ENCODE results near the gene FGF22. TPM values are rescaled to one million over a fixed set of nuclear protein-coding genes. Genes with fewer than 3 reads are reported as not detected.

Gene FGF22
- total and polyA plus RNA-seq, 2 of the 13 experiments (the other 11 are each of a cell fraction or from before 2014, with no cell fraction given) = 0.24 TPM; not detected in 1

DNA sequence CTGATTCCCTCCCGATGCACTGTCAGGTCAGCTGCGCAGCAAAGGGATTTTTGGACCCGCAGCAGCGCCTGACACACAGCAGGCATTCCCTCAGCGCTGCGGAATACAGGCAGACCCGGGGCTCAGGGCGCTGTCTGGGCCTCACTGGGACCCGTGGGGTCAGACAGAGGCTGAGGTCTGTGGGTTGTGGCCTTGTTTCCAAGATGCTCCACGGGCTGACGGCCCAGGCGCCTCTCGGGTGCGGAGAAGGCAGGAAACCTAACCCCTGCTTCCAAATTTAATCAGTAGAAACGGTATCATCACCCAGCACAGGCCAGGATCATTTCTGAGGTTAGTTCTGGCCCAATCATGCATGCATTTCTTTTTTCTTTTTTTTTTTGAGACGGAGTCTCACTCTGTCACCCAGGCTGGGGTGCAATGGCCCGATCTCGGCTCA lies 24.0 kb downstream of the FGF22 start (continued):
- TF ChIP-seq, protein P1, sequence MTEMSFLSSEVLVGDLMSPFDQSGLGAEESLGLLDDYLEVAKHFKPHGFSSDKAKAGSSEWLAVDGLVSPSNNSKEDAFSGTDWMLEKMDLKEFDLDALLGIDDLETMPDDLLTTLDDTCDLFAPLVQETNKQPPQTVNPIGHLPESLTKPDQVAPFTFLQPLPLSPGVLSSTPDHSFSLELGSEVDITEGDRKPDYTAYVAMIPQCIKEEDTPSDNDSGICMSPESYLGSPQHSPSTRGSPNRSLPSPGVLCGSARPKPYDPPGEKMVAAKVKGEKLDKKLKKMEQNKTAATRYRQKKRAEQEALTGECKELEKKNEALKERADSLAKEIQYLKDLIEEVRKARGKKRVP (CRISPR knock-in tag; IDR thresholded peaks at IDR 0.05) = no peak
- TF ChIP-seq MYNN (CRISPR knock-in tag; IDR thresholded peaks at IDR 0.05; ENCODE audit: low read depth) (no peak), SKI (IDR thresholded peaks at IDR 0.05; ENCODE audit: partially characterized antibody) (no peak), HIVEP1 (CRISPR knock-in tag; IDR thresholded peaks at IDR 0.05) (0 out of 2 replicates have a peak, but pooled peaks have one; percentile 46), NFKBIZ (CRISPR knock-in tag; IDR thresholded peaks at IDR 0.05) (0 out of 2 replicates have a peak, but pooled peaks have one; percentile 36), PTBP1 (IDR thresholded peaks at IDR 0.05; ENCODE audit: low read depth, low read length, poor library complexity, severe bottlenecking) (peak; percentile 13), ZNF660 (CRISPR knock-in tag; IDR thresholded peaks at IDR 0.05; ENCODE audit: borderline replicate concordance, low read depth) (no peak), KLF11 (CRISPR knock-in tag; IDR thresholded peaks at IDR 0.05) (no peak), SRSF9 (IDR thresholded peaks at IDR 0.05; ENCODE audit: borderline replicate concordance, insufficient read depth, low read depth, low read length, poor library complexity, severe bottlenecking) (no peak), GATAD1 (CRISPR knock-in tag; IDR thresholded peaks at IDR 0.05) (no peak), FOXK2 (IDR thresholded peaks at IDR 0.05) (no peak), ZNF790 (CRISPR knock-in tag; IDR thresholded peaks at IDR 0.05; ENCODE audit: borderline replicate concordance) (no peak), ELF3 (CRISPR knock-in tag; IDR thresholded peaks at IDR 0.05) (no peak), TGIF2 (CRISPR knock-in tag; IDR thresholded peaks at IDR 0.05) (no peak), ARNT2 (CRISPR knock-in tag; IDR thresholded peaks at IDR 0.05; ENCODE audit: low read depth) (no peak), DPF2 (CRISPR knock-in tag; IDR thresholded peaks at IDR 0.05; ENCODE audit: borderline replicate concordance, low read depth) (no peak)
- TF ChIP-seq, protein P2, sequence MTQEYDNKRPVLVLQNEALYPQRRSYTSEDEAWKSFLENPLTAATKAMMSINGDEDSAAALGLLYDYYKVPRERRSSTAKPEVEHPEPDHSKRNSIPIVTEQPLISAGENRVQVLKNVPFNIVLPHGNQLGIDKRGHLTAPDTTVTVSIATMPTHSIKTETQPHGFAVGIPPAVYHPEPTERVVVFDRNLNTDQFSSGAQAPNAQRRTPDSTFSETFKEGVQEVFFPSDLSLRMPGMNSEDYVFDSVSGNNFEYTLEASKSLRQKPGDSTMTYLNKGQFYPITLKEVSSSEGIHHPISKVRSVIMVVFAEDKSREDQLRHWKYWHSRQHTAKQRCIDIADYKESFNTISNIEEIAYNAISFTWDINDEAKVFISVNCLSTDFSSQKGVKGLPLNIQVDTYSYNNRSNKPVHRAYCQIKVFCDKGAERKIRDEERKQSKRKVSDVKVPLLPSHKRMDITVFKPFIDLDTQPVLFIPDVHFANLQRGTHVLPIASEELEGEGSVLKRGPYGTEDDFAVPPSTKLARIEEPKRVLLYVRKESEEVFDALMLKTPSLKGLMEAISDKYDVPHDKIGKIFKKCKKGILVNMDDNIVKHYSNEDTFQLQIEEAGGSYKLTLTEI (CRISPR knock-in tag; conservative IDR thresholded peaks at IDR 0.05) = no peak
- TF ChIP-seq, protein P3, sequence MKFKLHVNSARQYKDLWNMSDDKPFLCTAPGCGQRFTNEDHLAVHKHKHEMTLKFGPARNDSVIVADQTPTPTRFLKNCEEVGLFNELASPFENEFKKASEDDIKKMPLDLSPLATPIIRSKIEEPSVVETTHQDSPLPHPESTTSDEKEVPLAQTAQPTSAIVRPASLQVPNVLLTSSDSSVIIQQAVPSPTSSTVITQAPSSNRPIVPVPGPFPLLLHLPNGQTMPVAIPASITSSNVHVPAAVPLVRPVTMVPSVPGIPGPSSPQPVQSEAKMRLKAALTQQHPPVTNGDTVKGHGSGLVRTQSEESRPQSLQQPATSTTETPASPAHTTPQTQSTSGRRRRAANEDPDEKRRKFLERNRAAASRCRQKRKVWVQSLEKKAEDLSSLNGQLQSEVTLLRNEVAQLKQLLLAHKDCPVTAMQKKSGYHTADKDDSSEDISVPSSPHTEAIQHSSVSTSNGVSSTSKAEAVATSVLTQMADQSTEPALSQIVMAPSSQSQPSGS (CRISPR knock-in tag; IDR thresholded peaks at IDR 0.05) = 0 out of 2 replicates have a peak, but pooled peaks have one; percentile 3
- TF ChIP-seq, protein P4, sequence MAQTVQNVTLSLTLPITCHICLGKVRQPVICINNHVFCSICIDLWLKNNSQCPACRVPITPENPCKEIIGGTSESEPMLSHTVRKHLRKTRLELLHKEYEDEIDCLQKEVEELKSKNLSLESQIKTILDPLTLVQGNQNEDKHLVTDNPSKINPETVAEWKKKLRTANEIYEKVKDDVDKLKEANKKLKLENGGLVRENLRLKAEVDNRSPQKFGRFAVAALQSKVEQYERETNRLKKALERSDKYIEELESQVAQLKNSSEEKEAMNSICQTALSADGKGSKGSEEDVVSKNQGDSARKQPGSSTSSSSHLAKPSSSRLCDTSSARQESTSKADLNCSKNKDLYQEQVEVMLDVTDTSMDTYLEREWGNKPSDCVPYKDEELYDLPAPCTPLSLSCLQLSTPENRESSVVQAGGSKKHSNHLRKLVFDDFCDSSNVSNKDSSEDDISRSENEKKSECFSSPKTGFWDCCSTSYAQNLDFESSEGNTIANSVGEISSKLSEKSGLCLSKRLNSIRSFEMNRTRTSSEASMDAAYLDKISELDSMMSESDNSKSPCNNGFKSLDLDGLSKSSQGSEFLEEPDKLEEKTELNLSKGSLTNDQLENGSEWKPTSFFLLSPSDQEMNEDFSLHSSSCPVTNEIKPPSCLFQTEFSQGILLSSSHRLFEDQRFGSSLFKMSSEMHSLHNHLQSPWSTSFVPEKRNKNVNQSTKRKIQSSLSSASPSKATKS (CRISPR knock-in tag; IDR thresholded peaks at IDR 0.05) = no peak
- TF ChIP-seq, protein P5, sequence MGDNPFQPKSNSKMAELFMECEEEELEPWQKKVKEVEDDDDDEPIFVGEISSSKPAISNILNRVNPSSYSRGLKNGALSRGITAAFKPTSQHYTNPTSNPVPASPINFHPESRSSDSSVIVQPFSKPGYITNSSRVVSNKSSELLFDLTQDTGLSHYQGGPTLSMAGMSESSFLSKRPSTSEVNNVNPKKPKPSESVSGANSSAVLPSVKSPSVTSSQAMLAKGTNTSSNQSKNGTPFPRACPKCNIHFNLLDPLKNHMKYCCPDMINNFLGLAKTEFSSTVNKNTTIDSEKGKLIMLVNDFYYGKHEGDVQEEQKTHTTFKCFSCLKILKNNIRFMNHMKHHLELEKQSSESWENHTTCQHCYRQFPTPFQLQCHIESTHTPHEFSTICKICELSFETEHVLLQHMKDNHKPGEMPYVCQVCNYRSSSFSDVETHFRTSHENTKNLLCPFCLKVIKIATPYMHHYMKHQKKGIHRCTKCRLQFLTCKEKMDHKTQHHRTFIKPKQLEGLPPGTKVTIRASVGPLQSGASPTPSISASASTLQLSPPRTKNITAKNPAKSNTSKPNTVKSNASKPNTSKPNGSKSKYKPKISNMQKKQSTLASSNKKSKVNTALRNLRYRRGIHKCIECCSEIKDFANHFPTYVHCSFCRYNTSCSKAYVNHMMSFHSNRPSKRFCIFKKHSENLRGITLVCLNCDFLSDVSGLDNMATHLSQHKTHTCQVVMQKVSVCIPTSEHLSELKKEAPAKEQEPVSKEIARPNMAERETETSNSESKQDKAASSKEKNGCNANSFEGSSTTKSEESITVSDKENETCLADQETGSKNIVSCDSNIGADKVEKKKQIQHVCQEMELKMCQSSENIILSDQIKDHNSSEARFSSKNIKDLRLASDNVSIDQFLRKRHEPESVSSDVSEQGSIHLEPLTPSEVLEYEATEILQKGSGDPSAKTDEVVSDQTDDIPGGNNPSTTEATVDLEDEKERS (CRISPR knock-in tag; IDR thresholded peaks at IDR 0.05) = no peak
